Neural progenitor cell (in vitro differentiated cells): ENCODE measurements around the gene RPL18. TPM values are rescaled to one million over a fixed set of nuclear protein-coding genes. Genes with fewer than 3 reads are reported as not detected.

Experiments used
- DNase-seq: peaks from one replicate; pipeline ENCODE4 v3.0.0-alpha.2; 2016; ENCODE audit warnings: low spot score
- H2AFZ ChIP-seq: fragments of 200-600 bp; sonication (generic); replicated peaks from 2 replicates; pipeline ENCODE4 v1.6.1; 2016; ENCODE audit warnings: antibody characterized with exemption
- H3F3A ChIP-seq: fragments of 200-600 bp; sonication (generic); 2 replicates; pipeline ENCODE4 v1.6.1; 2016; ENCODE audit warnings: antibody characterized with exemption, low read depth
- H3K27ac ChIP-seq: fragments of 200-600 bp; sonication (generic); 2 replicates; pipeline ENCODE4 v1.5.1; 2016; ENCODE audit warnings: mild to moderate bottlenecking
- H3K27me3 ChIP-seq: fragments of 200-600 bp; sonication (generic); 2 replicates; pipeline ENCODE4 v1.6.1; 2016; ENCODE audit warnings: mild to moderate bottlenecking, moderate library complexity
- H3K36me3 ChIP-seq: fragments of 200-600 bp; sonication (generic); 2 replicates; pipeline ENCODE4 v1.5.1; 2016
- H3K4me1 ChIP-seq: fragments of 200-600 bp; sonication (generic); 2 replicates; pipeline ENCODE4 v1.6.1; 2016; ENCODE audit warnings: mixed run types
- H3K4me2 ChIP-seq: fragments of 200-600 bp; sonication (generic); 2 replicates; pipeline ENCODE4 v1.6.1; 2016
- H3K4me3 ChIP-seq: fragments of 200-600 bp; sonication (generic); 2 replicates; pipeline ENCODE4 v1.5.1; 2016
- H3K79me2 ChIP-seq: fragments of 200-600 bp; sonication (generic); 2 replicates; pipeline ENCODE4 v1.6.1; 2016; ENCODE audit warnings: low read depth
- H3K9ac ChIP-seq: fragments of 200-600 bp; sonication (generic); 2 replicates; pipeline ENCODE4 v1.6.1; 2016
- H3K9me3 ChIP-seq: fragments of 200-600 bp; sonication (generic); 2 replicates; pipeline ENCODE4 v1.5.1; 2016; ENCODE audit warnings: low read depth
- H4K20me1 ChIP-seq: fragments of 200-600 bp; sonication (generic); 2 replicates; pipeline ENCODE4 v1.6.1; 2016; ENCODE audit warnings: low read depth
- H3K27ac Mint-ChIP-seq: 3 replicates; pipeline ENCODE4 v1.8.0; 2021; ENCODE audit warnings: mixed read lengths
- H3K27me3 Mint-ChIP-seq: 2 replicates; pipeline ENCODE4 v1.8.0; 2022; ENCODE audit warnings: low read depth, mild to moderate bottlenecking, inconsistent platforms, moderate library complexity, mixed read lengths; ENCODE audit not compliant: insufficient read depth
- H3K36me3 Mint-ChIP-seq: 3 replicates; pipeline ENCODE4 v1.8.0; 2021; ENCODE audit warnings: mixed read lengths
- H3K4me1 Mint-ChIP-seq: 3 replicates; pipeline ENCODE4 v1.8.0; 2021; ENCODE audit warnings: mixed read lengths
- H3K4me3 Mint-ChIP-seq: 3 replicates; pipeline ENCODE4 v1.8.0; 2021; ENCODE audit warnings: mild to moderate bottlenecking, moderate library complexity, mixed read lengths
- H3K9me3 Mint-ChIP-seq: 3 replicates; pipeline ENCODE4 v1.8.0; 2020; ENCODE audit warnings: mixed read lengths
- EZH2 ChIP-seq: fragments of 200-600 bp; sonication (generic); IDR thresholded peaks from 2 replicates; pipeline ENCODE4 v1.6.1; 2017; ENCODE audit warnings: antibody characterized with exemption, mild to moderate bottlenecking, moderate library complexity
- EZH2phosphoT487 ChIP-seq: fragments of 200-600 bp; sonication (generic); IDR thresholded peaks from 2 replicates; pipeline ENCODE4 v1.6.1; 2017; ENCODE audit warnings: antibody characterized with exemption
- total RNA-seq: library from RNA; depleted of rRNA; stranded (reverse); fragments of >200 nt; gene quantifications from 2 replicates; pipeline ENCODE4 v1.2.3, GENCODE V29; 2015; ENCODE audit warnings: low replicate concordance
- TF ChIP-seq, protein P1 (sequence below): fragments of 200-600 bp; sonication (generic); IDR thresholded peaks from 2 replicates; pipeline ENCODE4 v1.5.1; 2017; ENCODE audit warnings: antibody characterized with exemption, mild to moderate bottlenecking

The RPL18 gene
- total RNA-seq, 1 donor from 2014 or later = 1,962 TPM

DNA sequence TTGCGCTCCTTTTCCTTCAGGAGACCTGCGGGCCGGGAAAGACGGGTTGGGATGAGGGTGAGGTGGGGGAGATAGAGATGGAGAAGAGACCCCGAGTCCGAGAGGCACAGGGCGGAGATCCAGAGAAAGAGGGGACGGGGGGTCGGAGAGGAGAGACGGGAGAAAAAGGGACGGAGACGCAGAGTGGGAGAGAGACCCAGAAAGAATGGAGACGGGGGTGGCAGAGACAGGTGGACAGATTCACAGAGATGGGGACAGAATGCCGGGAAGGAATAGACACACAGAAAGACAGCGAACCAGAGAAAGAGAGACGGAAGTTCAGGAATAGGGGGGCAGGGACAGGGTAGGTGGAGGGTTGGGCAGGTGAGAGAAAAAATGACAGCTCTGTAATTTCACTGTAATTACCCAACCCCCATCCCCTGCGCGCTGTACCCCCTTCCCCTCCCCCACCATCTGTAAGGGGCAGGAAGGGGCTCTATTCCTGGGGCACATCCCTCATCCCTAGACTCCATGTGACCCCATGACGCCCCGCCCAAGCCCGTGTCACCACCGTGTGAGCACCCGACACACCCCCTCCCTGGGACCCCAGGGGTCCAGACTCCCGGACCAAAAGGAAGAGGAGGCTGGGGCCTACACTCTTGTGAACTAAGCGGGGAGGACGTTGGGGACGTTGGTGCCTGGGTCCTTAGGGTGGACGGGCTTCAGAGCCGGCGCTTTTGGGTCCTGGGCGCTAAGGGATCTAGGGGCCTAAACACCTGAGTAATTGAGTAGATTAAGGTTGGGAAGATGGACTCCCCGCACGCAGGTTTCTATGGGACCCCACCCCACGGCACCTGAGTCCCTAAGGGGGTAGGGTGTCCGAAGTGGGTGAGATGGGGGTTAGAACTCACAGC lies 17.2 kb upstream of the RPL18 start:
- Mint-ChIP-seq H3K36me3 (peaks cover 8% of the 10 kb centered on the region), H3K27me3 (peaks cover 8% of the 10 kb centered on the region), H3K27ac (no peak overlapping the region), H3K4me1 (peaks cover 60% of the 10 kb centered on the region), H3K4me3 (peak overlapping the region; percentile 90), H3K9me3 (no peaks in the 10 kb centered on the region)
- Histone ChIP-seq H3K9ac (peak overlapping the region; percentile 40), H3K27ac (no peak overlapping the region), H3K27me3 (no peaks in the 10 kb centered on the region), H4K20me1 (peaks cover 26% of the 10 kb centered on the region), H2AFZ (no peak overlapping the region), H3K4me2 (peak overlapping the region; percentile 98), H3K4me3 (peak overlapping the region; percentile 87), H3F3A (peaks cover 56% of the 10 kb centered on the region), H3K79me2 (peaks cover 10% of the 10 kb centered on the region), H3K36me3 (no peaks in the 10 kb centered on the region), H3K9me3 (no peaks in the 10 kb centered on the region), H3K4me1 (peaks cover 17% of the 10 kb centered on the region)
- DNase-seq = peak; percentile 46
- TF ChIP-seq EZH2 (no peak), EZH2phosphoT487 (no peak)
- TF ChIP-seq, protein P1, sequence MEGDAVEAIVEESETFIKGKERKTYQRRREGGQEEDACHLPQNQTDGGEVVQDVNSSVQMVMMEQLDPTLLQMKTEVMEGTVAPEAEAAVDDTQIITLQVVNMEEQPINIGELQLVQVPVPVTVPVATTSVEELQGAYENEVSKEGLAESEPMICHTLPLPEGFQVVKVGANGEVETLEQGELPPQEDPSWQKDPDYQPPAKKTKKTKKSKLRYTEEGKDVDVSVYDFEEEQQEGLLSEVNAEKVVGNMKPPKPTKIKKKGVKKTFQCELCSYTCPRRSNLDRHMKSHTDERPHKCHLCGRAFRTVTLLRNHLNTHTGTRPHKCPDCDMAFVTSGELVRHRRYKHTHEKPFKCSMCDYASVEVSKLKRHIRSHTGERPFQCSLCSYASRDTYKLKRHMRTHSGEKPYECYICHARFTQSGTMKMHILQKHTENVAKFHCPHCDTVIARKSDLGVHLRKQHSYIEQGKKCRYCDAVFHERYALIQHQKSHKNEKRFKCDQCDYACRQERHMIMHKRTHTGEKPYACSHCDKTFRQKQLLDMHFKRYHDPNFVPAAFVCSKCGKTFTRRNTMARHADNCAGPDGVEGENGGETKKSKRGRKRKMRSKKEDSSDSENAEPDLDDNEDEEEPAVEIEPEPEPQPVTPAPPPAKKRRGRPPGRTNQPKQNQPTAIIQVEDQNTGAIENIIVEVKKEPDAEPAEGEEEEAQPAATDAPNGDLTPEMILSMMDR = no peak

- Mint-ChIP-seq H3K27me3 (peaks cover 8% of the 10 kb centered on the region), H3K36me3 (peaks cover 8% of the 10 kb centered on the region), H3K4me1 (peaks cover 68% of the 10 kb centered on the region), H3K9me3 (no peaks in the 10 kb centered on the region), H3K27ac (no peak overlapping the region), H3K4me3 (peak overlapping the region; percentile 90)
- no peak overlapping the region for H2AFZ ChIP-seq
- no peaks in the 10 kb centered on the region for H3K36me3 ChIP-seq
- H3K4me1 ChIP-seq = peaks cover 25% of the 10 kb centered on the region
- H4K20me1 ChIP-seq = peaks cover 30% of the 10 kb centered on the region
- DNase-seq = peak; percentile 90
- peak overlapping the region; percentile 87 for H3K4me3 ChIP-seq
- H3F3A ChIP-seq = peaks cover 64% of the 10 kb centered on the region
- H3K9me3 ChIP-seq = no peaks in the 10 kb centered on the region
- peak overlapping the region; percentile 40 for H3K9ac ChIP-seq
- no peaks in the 10 kb centered on the region for H3K27me3 ChIP-seq
- H3K79me2 ChIP-seq = peaks cover 10% of the 10 kb centered on the region
- TF ChIP-seq EZH2phosphoT487 = no peak
- no peak for TF ChIP-seq EZH2
- TF ChIP-seq, protein P1 = no peak
- no peak overlapping the region for H3K27ac ChIP-seq
- H3K4me2 ChIP-seq = peak overlapping the region; percentile 98
Observed at GRCh38 chr19:48635263-48635965, 16.4 kb upstream of the RPL18 start.

- H3K9ac ChIP-seq = no peak overlapping the region
- H3K79me2 ChIP-seq = peaks cover 10% of the 10 kb centered on the region
- no peaks in the 10 kb centered on the region for H3K36me3 ChIP-seq
- H3K4me3 ChIP-seq = peak overlapping the region; percentile 87
- H3K36me3 Mint-ChIP-seq = peaks cover 9% of the 10 kb centered on the region
- H3F3A ChIP-seq = peaks cover 68% of the 10 kb centered on the region
- H3K27me3 ChIP-seq = no peaks in the 10 kb centered on the region
- H3K27ac ChIP-seq = no peak overlapping the region
- no peak overlapping the region for H2AFZ ChIP-seq
- peak overlapping the region; percentile 98 for H3K4me2 ChIP-seq
- no peaks in the 10 kb centered on the region for H3K9me3 Mint-ChIP-seq
- H3K27ac Mint-ChIP-seq = peak overlapping the region; percentile 69
- TF ChIP-seq, protein P1 = no peak
- TF ChIP-seq EZH2 (no peak), EZH2phosphoT487 (no peak)
- H3K4me1 ChIP-seq = peaks cover 28% of the 10 kb centered on the region
- peaks cover 31% of the 10 kb centered on the region for H4K20me1 ChIP-seq
- peaks cover 71% of the 10 kb centered on the region for H3K4me1 Mint-ChIP-seq
- peak; percentile 96 for DNase-seq
- peak overlapping the region; percentile 88 for H3K4me3 Mint-ChIP-seq
- H3K27me3 Mint-ChIP-seq = peaks cover 8% of the 10 kb centered on the region
- H3K9me3 ChIP-seq = no peaks in the 10 kb centered on the region
Observed at GRCh38 chr19:48634424-48635262, 15.7 kb upstream of the RPL18 start.
